Stimulated activated effector memory CD8-positive, alpha-beta T cell treated with anti-CD3 and anti-CD28 coated beads, Interleukin-12 subunit alpha, Interleukin-12 subunit beta, amount 100 ng/mL, for 72 hours (primary cell): ENCODE measurements around the gene ORAI2.
"Not testable (repeated sequence)": the region's sequence is repeated elsewhere in the genome, so short reads cannot be mapped to it uniquely, and the experiment has no call there.

Source experiments
- ATAC-seq: fragments of 150-1000 bp; cut with Tn5 transposase; 2 replicates; pipeline ENCODE4 v1.10.0; 2021
- DNase-seq, 2 donors: peaks; one replicate each; pipeline ENCODE4 v3.0.0; 2021 to 2022; ENCODE audit warnings: low spot score in 2 of 2
- H3K27ac Mint-ChIP-seq: one replicate; pipeline ENCODE4 v1.8.0; 2022; ENCODE audit warnings: mild to moderate bottlenecking, mixed read lengths
- H3K36me3 Mint-ChIP-seq: one replicate; pipeline ENCODE4 v1.8.0; 2022; ENCODE audit warnings: mild to moderate bottlenecking, mixed read lengths
- H3K4me1 Mint-ChIP-seq: one replicate; pipeline ENCODE4 v1.8.0; 2022; ENCODE audit warnings: mixed read lengths
- H3K4me3 Mint-ChIP-seq: one replicate; pipeline ENCODE4 v1.8.0; 2022; ENCODE audit warnings: mild to moderate bottlenecking, mixed read lengths
- H3K9me3 Mint-ChIP-seq: one replicate; pipeline ENCODE4 v1.8.0; 2022; ENCODE audit warnings: mixed read lengths

The ORAI2 gene

GRCh38 chr7:102467581-102468477, 34.5 kb downstream of the ORAI2 start:
- Mint-ChIP-seq H3K27ac (no peak overlapping the region), H3K4me1 (peaks cover 30% of the 10 kb centered on the region), H3K9me3 (no peaks in the 10 kb centered on the region), H3K36me3 (peaks cover 38% of the 10 kb centered on the region), H3K4me3 (no peak overlapping the region)
- ATAC-seq (no peak), DNase-seq (no peak)

GRCh38 chr7:102468478-102469350, 35.3 kb downstream of the ORAI2 start:
- no peak overlapping the region for H3K27ac Mint-ChIP-seq
- peaks cover 26% of the 10 kb centered on the region for H3K4me1 Mint-ChIP-seq
- no peak for DNase-seq
- peaks cover 45% of the 10 kb centered on the region for H3K36me3 Mint-ChIP-seq
- H3K4me3 Mint-ChIP-seq, result no peak overlapping the region
- no peaks in the 10 kb centered on the region for H3K9me3 Mint-ChIP-seq
- no peak for ATAC-seq

GRCh38 chr7:102469351-102469971, 36.1 kb downstream of the ORAI2 start:
- H3K9me3 Mint-ChIP-seq, result no peaks in the 10 kb centered on the region
- no peak for DNase-seq
- no peak for ATAC-seq
- no peak overlapping the region for H3K27ac Mint-ChIP-seq
- peaks cover 19% of the 10 kb centered on the region for H3K4me1 Mint-ChIP-seq
- H3K36me3 Mint-ChIP-seq, result peaks cover 47% of the 10 kb centered on the region
- H3K4me3 Mint-ChIP-seq, result no peak overlapping the region

- H3K4me3 Mint-ChIP-seq, result no peak overlapping the region
- H3K4me1 Mint-ChIP-seq, result peaks cover 19% of the 10 kb centered on the region
- no peak overlapping the region for H3K27ac Mint-ChIP-seq
- no peaks in the 10 kb centered on the region for H3K9me3 Mint-ChIP-seq
- ATAC-seq, result no peak
- DNase-seq, result no peak
- peaks cover 47% of the 10 kb centered on the region for H3K36me3 Mint-ChIP-seq
Measured at GRCh38 chr7:102469972-102470825, 36.8 kb downstream of the ORAI2 start.

- peak overlapping the region; percentile 48 for H3K27ac Mint-ChIP-seq
- ATAC-seq (no peak), DNase-seq (no peak)
- H3K36me3 Mint-ChIP-seq, result peaks cover 42% of the 10 kb centered on the region
- peaks cover 8% of the 10 kb centered on the region for H3K4me1 Mint-ChIP-seq
- H3K9me3 Mint-ChIP-seq, result no peaks in the 10 kb centered on the region
- no peak overlapping the region for H3K4me3 Mint-ChIP-seq
Measured at GRCh38 chr7:102471791-102472125, 38.4 kb downstream of the ORAI2 start.

- no peak for DNase-seq
- Mint-ChIP-seq H3K9me3 (no peaks in the 10 kb centered on the region), H3K4me1 (peaks cover 5% of the 10 kb centered on the region), H3K36me3 (peaks cover 38% of the 10 kb centered on the region), H3K4me3 (no peak overlapping the region), H3K27ac (peak overlapping the region; percentile 48)
- ATAC-seq, result no peak
Measured at GRCh38 chr7:102472126-102473041, 39.0 kb downstream of the ORAI2 start.

- DNase-seq (peak in 1 of 2 donors; percentile 1), ATAC-seq (no peak)
- H3K36me3 Mint-ChIP-seq, result peaks cover 38% of the 10 kb centered on the region
- H3K4me1 Mint-ChIP-seq, result peaks cover 5% of the 10 kb centered on the region
- H3K4me3 Mint-ChIP-seq, result no peak overlapping the region
- no peak overlapping the region for H3K27ac Mint-ChIP-seq
- no peaks in the 10 kb centered on the region for H3K9me3 Mint-ChIP-seq
Measured at GRCh38 chr7:102473271-102473991, 40.1 kb downstream of the ORAI2 start.

GRCh38 chr7:102474116-102474515, 40.7 kb downstream of the ORAI2 start:
- DNase-seq, result peak in 1 of 2 donors; percentile 1
- not testable (repeated sequence) for H3K9me3 Mint-ChIP-seq, ATAC-seq, H3K4me3 Mint-ChIP-seq, H3K4me1 Mint-ChIP-seq, H3K27ac Mint-ChIP-seq
- H3K36me3 Mint-ChIP-seq, result peaks cover 32% of the 10 kb centered on the region

GRCh38 chr7:102474736-102475435, 41.5 kb downstream of the ORAI2 start:
- H3K27ac Mint-ChIP-seq, DNase-seq, H3K9me3 Mint-ChIP-seq, H3K4me3 Mint-ChIP-seq, ATAC-seq, H3K4me1 Mint-ChIP-seq: not testable (repeated sequence)
- peaks cover 29% of the 10 kb centered on the region for H3K36me3 Mint-ChIP-seq

- not testable (repeated sequence) for H3K9me3 Mint-ChIP-seq, H3K36me3 Mint-ChIP-seq, H3K4me1 Mint-ChIP-seq
- H3K4me3 Mint-ChIP-seq, result peak within 1 kb of the TSS; percentile 69
- H3K27ac Mint-ChIP-seq, result peak within 1 kb of the TSS; percentile 32
- DNase-seq, result peak; percentile 64 to 96
- ATAC-seq, result peak; percentile 89
Measured at GRCh38 chr7:102478314-102479208, 45.2 kb downstream of the ORAI2 start, which contains the start of gene POLR2J. Gene POLR2J, minus strand, starts transcription at chr7:102478922. Its CDS starts 62 bp downstream, at chr7:102478860.

- not testable (repeated sequence) for DNase-seq, H3K27ac Mint-ChIP-seq, H3K4me3 Mint-ChIP-seq, H3K36me3 Mint-ChIP-seq, H3K4me1 Mint-ChIP-seq, H3K9me3 Mint-ChIP-seq
- peak; percentile 39 for ATAC-seq
Measured at GRCh38 chr7:102479209-102479584, 45.8 kb downstream of the ORAI2 start.

GRCh38 chr7:102479982-102480637, 46.7 kb downstream of the ORAI2 start:
- H3K4me1 Mint-ChIP-seq, H3K36me3 Mint-ChIP-seq, ATAC-seq, H3K9me3 Mint-ChIP-seq, H3K27ac Mint-ChIP-seq, H3K4me3 Mint-ChIP-seq: not testable (repeated sequence)
- DNase-seq, result peak in 1 of 2 donors; percentile 66
